K562 (cell line): ENCODE measurements around the gene BCL7C. TPM values are rescaled to one million over a fixed set of nuclear protein-coding genes. Genes with fewer than 3 reads are reported as not detected.

Experiments
- ARID4B ChIP-seq: sonication (generic); formaldehyde crosslinking; IDR thresholded peaks from 2 replicates; pipeline ENCODE4 v1.8.0; 2022; ENCODE audit warnings: mild to moderate bottlenecking, missing genetic modification reagents
- ATF6 ChIP-seq: sonication (generic); formaldehyde crosslinking; IDR thresholded peaks from 2 replicates; pipeline ENCODE4 v1.4.0; 2020; ENCODE audit warnings: mild to moderate bottlenecking, missing genetic modification reagents
- CREM ChIP-seq: IDR thresholded peaks from 2 replicates; pipeline ENCODE4 v1.6.1; 2014; ENCODE audit warnings: antibody characterized with exemption, low read depth
- MEF2D ChIP-seq: conservative IDR thresholded peaks from 2 replicates; pipeline ENCODE4 v1.6.1; 2016; ENCODE audit warnings: low read depth, missing genetic modification characterization, missing compliant biosample characterization
- MYBL2 ChIP-seq, 2 experiments: fragments of 450-650 bp in 1 of 2; sonication (generic) in 1 of 2; formaldehyde crosslinking in 1 of 2; IDR thresholded peaks; 2 replicates each; pipeline versions ENCODE4 v1.6.1 to v1.8.1; 2017 to 2022; ENCODE audit warnings: borderline replicate concordance in 1 of 2, inconsistent platforms in 1 of 2, low read depth in 1 of 2, mild to moderate bottlenecking in 1 of 2, missing genetic modification reagents in 1 of 2, moderate library complexity in 1 of 2
- NR2F6 ChIP-seq: fragments of 450-650 bp; formaldehyde crosslinking; IDR thresholded peaks from 2 replicates; pipeline ENCODE4 v1.4.0; 2020; ENCODE audit warnings: mild to moderate bottlenecking
- TAF1 ChIP-seq: IDR thresholded peaks from 2 replicates; pipeline ENCODE4 v1.6.1; 2011; ENCODE audit warnings: mild to moderate bottlenecking, low read length, moderate library complexity; ENCODE audit not compliant: insufficient read depth, control insufficient read depth, severe bottlenecking; ENCODE audit errors: extremely low read depth
- UBTF ChIP-seq, 2 experiments: IDR thresholded peaks; 2 replicates each; pipeline ENCODE4 v1.6.1; 2012; ENCODE audit warnings: improper control_type of control experiment in 2 of 2, low read depth in 2 of 2, low read length in 2 of 2, borderline replicate concordance in 1 of 2
- ZBTB34 ChIP-seq: fragments of 250-450 bp; sonication (Bioruptor Pico); IDR thresholded peaks from 2 replicates; pipeline ENCODE4 v1.8.0; 2021; ENCODE audit warnings: mild to moderate bottlenecking, moderate library complexity
- ZNF445 ChIP-seq: fragments of 250-450 bp; sonication (Bioruptor Pico); IDR thresholded peaks from 2 replicates; pipeline ENCODE4 v1.4.0; 2020; ENCODE audit warnings: low read depth, mild to moderate bottlenecking, moderate library complexity
- polyA plus RNA-seq, 8 experiments: library from polyadenylated mRNA; depleted of rRNA in 4 of 8; stranded (reverse) in 5 of 8; unstranded in 3 of 8; fragments of >200 nt; fragmentation: Nextera tagmentation in 2 of 8; fragmentation: Illumina TruSeq in 1 of 8; extraction: Ambion mirVana in 2 of 8; extraction: Trizol in 1 of 8; gene quantifications; 2 replicates each; pipeline versions ENCODE4 v1.2.1 to v1.2.3, GENCODE V29; 2011 to 2014; ENCODE audit warnings: inconsistent platforms in 1 of 8, missing spikeins in 1 of 8
- total RNA-seq, 7 experiments: library from RNA; depleted of rRNA in 6 of 7; stranded (reverse); fragments of >200 nt in 6 of 7; fragmentation: Illumina TruSeq in 2 of 7; extraction: Trizol in 2 of 7; gene quantifications; 2 replicates each; pipeline versions ENCODE4 v1.2.1 to v1.2.3, GENCODE V29; 2011 to 2021; ENCODE audit warnings: low replicate concordance in 1 of 7
- TF ChIP-seq, protein P1 (sequence below): fragments of 250-450 bp; sonication (Bioruptor Pico); IDR thresholded peaks from 2 replicates; pipeline ENCODE4 v1.9.0; 2021; ENCODE audit warnings: mild to moderate bottlenecking, inconsistent platforms

Gene BCL7C
- total and polyA plus RNA-seq, 9 of the 15 experiments (the other 6 are each of a cell fraction or from before 2014, with no cell fraction given): 1.7 to 85.8 (median 19.6) TPM

- TF ChIP-seq MYBL2 (IDR thresholded peaks at IDR 0.05; ENCODE audit: low read depth) (no peak), MYBL2 (CRISPR knock-in tag; IDR thresholded peaks at IDR 0.05; ENCODE audit: borderline replicate concordance) (0 out of 2 replicates have a peak, but pooled peaks have one; percentile 27), ATF6 (CRISPR knock-in tag) (no peak), TAF1 (peak; percentile 54), ARID4B (CRISPR knock-in tag) (no peak), UBTF (IDR thresholded peaks at IDR 0.05; ENCODE audit: borderline replicate concordance in 1 of 2, low read depth in 2 of 2, low read length in 2 of 2) (peak; percentile 63 to 72; a peak in 2 of 4 replicates), NR2F6 (CRISPR knock-in tag) (no peak), ZBTB34 (CRISPR knock-in tag) (no peak), CREM (0 out of 2 replicates have a peak, but pooled peaks have one; percentile 5), MEF2D (0 out of 2 replicates have a peak, but pooled peaks have one; percentile 1), ZNF445 (no peak)
- TF ChIP-seq, protein P1, sequence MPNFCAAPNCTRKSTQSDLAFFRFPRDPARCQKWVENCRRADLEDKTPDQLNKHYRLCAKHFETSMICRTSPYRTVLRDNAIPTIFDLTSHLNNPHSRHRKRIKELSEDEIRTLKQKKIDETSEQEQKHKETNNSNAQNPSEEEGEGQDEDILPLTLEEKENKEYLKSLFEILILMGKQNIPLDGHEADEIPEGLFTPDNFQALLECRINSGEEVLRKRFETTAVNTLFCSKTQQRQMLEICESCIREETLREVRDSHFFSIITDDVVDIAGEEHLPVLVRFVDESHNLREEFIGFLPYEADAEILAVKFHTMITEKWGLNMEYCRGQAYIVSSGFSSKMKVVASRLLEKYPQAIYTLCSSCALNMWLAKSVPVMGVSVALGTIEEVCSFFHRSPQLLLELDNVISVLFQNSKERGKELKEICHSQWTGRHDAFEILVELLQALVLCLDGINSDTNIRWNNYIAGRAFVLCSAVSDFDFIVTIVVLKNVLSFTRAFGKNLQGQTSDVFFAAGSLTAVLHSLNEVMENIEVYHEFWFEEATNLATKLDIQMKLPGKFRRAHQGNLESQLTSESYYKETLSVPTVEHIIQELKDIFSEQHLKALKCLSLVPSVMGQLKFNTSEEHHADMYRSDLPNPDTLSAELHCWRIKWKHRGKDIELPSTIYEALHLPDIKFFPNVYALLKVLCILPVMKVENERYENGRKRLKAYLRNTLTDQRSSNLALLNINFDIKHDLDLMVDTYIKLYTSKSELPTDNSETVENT: peak; percentile 62
Measured at GRCh38 chr16:30902029-30902972, 8.4 kb upstream of the BCL7C start (continued).
